Testis (tissue), 3 donors: ENCODE data around the gene ZNF584. TPM values are rescaled to one million over a fixed set of nuclear protein-coding genes. Genes with fewer than 3 reads are reported as not detected.
"Not testable (repeated sequence)": the region's sequence is repeated elsewhere in the genome, so short reads cannot be mapped to it uniquely, and the experiment has no call there.

Source experiments
- DNase-seq: peaks from one replicate; pipeline ENCODE4 v3.0.0-alpha.2; 2019
- H3K27ac ChIP-seq, 2 donors: fragments of 200-600 bp; sonication (generic); one replicate each; pipeline ENCODE4 v1.5.1; 2019
- H3K27me3 ChIP-seq: fragments of 200-600 bp; sonication (generic); one replicate; pipeline ENCODE4 v1.5.1; 2019
- H3K36me3 ChIP-seq: fragments of 200-600 bp; sonication (generic); one replicate; pipeline ENCODE4 v1.5.1; 2017; ENCODE audit warnings: low read depth; ENCODE audit errors: missing control alignments
- H3K4me1 ChIP-seq: fragments of 200-600 bp; sonication (generic); one replicate; pipeline ENCODE4 v1.5.1; 2019
- H3K4me3 ChIP-seq, 2 donors: fragments of 200-600 bp; sonication (generic); one replicate each; pipeline ENCODE4 v1.5.1; 2017 to 2019
- H3K9me3 ChIP-seq: fragments of 200-600 bp; sonication (generic); one replicate; pipeline ENCODE4 v1.5.1; 2017
- CTCF ChIP-seq, 3 experiments: fragments of 450-650 bp in 2 of 3; fragments of 200-600 bp in 1 of 3; sonication (generic) in 1 of 3; IDR thresholded peaks; one replicate each; pipeline ENCODE4 v1.5.1; 2016 to 2019; ENCODE audit warnings: antibody characterized with exemption in 3 of 3, mild to moderate bottlenecking in 2 of 3, moderate library complexity in 1 of 3
- POLR2A ChIP-seq: fragments of 450-650 bp; IDR thresholded peaks from one replicate; pipeline ENCODE4 v1.6.1; 2017; ENCODE audit warnings: antibody characterized with exemption, mild to moderate bottlenecking, moderate library complexity
- WGBS, 2 donors: methylation state at CpG; one replicate each; pipeline ENCODE4 v1.1.5; 2018; 5-methylcytosine and 5-hydroxymethylcytosine counted together
- intact Hi-C: fragments of 100-400 bp; cut with DNase I; formaldehyde crosslinking; loops from one replicate; pipeline ENCODE4 v1.15.1; 2023; ENCODE audit warnings: low total_unique reads
- polyA plus RNA-seq: library from polyadenylated mRNA; stranded (reverse); fragments of 350-450 nt; fragmentation: Illumina TruSeq; extraction: RNeasy Lipid Tissue Mini Kit (QIAGEN cat#74804); gene quantifications from one replicate; pipeline ENCODE4 v1.2.3, GENCODE V29; 2014; ENCODE audit warnings: low read depth, low replicate concordance; ENCODE audit not compliant: insufficient read depth
- total RNA-seq, 2 donors: library from RNA; depleted of rRNA; stranded (reverse); fragments of >200 nt; gene quantifications; one replicate each; pipeline ENCODE4 v1.2.3, GENCODE V29; 2016

Gene ZNF584
- total and polyA plus RNA-seq, 3 donors from 2014 or later = 10.4 to 33.9 (median 22.1) TPM

DNA sequence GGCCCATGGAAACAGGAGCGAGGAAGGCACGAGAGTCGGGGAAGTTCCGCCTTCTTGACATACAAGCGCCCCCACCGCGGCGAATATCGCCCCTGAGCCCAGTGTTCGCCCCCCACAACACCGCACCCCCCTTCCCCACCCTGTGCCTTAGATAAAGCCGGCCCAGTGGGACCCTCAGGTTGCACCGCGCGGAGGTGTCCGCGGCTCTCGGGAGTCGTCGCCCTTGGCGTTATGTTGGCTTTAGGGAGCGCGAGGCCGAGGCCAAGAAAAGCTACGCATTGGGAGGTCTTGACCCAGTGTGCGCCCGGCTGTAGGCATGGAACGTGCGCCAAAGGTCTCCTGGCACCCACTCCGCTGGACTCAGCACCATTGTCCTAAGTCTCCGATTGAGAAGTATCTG is 32.1 kb downstream of the ZNF584 start:
- Histone ChIP-seq H3K36me3 (no peaks in the 10 kb centered on the region), H3K27ac (peak overlapping the region; percentile 53 to 87), H3K9me3 (no peaks in the 10 kb centered on the region), H3K4me3 (peak overlapping the region; percentile 72 to 82), H3K4me1 (peaks cover 7% of the 10 kb centered on the region), H3K27me3 (no peaks in the 10 kb centered on the region)
- intact Hi-C loops = no loop called here
- DNase-seq = no peak
- TF ChIP-seq POLR2A (no peak), CTCF (IDR thresholded peaks at IDR 0.05) (no peak)
- WGBS, 2 donors = 9 to 11% methylated on average over 5 to 31 of the region's 31 CpGs

DNA sequence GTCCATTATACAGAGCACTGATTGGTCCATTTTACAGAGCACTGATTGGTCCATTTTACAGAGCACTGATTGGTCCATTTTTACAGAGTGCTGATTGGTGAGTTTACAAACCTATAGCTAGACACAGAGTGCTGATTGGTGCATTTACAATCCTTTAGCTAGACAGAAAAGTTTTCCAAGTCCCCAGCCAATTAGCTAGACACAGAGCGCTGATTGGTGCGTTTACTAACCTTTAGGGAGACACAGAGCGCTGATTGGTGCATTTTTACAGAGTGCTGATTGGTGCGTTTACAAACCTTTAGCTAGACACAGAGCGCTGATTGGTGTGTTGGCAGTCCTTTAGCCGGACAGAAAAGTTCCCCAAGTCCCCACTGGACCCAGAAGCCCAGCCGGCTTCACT is 34.5 kb downstream of the ZNF584 start:
- H3K36me3 ChIP-seq, H3K9me3 ChIP-seq, DNase-seq, H3K27me3 ChIP-seq, H3K4me1 ChIP-seq, H3K27ac ChIP-seq, H3K4me3 ChIP-seq, intact Hi-C loops: not testable (repeated sequence)
- WGBS, 2 donors = 84 to 85% methylated on average over 7 of the region's 7 CpGs

DNA sequence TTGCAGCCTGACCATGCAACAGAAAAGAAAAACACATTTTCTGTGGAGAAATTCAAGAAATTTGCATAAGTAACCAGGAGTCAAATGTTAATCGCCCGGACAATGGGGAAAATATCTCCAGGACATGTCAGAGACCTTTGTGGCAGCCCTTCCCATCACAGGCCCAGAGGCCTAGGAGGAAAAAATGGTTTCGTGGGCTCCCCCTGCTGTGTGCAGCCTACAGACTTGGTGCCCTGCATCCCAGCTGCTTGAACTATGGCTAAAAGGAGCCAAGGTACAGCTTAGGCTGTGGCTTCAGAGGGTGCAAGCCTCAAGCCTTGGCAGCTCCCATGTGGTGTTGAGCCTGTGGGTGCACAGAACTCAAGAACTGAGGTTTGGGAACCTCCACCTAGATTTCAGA is 40.4 kb downstream of the ZNF584 start:
- H3K27me3 ChIP-seq, H3K4me1 ChIP-seq, H3K9me3 ChIP-seq, H3K4me3 ChIP-seq, intact Hi-C loops, H3K36me3 ChIP-seq, DNase-seq, H3K27ac ChIP-seq: not testable (repeated sequence)
- WGBS, 2 donors = 77 to 79% methylated on average over 3 of the region's 3 CpGs

DNA sequence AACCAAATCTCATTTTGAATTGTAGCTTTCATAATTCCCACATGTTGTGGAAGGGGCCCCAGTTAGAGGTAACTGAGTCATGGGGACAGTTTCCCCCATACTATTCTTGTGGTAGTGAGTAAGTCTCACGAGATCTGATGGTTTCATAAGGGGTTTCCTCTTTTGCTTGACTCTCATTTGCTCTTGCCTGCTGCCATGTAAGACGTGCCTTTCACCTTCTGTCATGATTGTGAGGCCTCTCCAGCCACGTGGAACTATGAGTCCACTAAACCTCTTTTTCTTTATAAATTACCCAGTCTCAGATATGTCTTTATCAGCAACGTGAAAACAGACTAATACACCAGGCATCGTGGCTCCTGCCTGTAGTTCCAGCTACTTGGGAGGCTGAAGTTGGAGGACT is 41.5 kb downstream of the ZNF584 start:
- H3K27me3 ChIP-seq, H3K27ac ChIP-seq, H3K9me3 ChIP-seq, H3K4me1 ChIP-seq, H3K4me3 ChIP-seq, DNase-seq, H3K36me3 ChIP-seq, intact Hi-C loops: not testable (repeated sequence)
- 65 to 70% methylated on average over 5 of the region's 5 CpGs for WGBS, 2 donors

GRCh38 chr19:58450856-58451357 is 42.5 kb downstream of the ZNF584 start:
- DNase-seq = no peak
- 4 to 5% methylated on average over 11 of the region's 11 CpGs for WGBS, 2 donors
- Histone ChIP-seq H3K4me3 (peak overlapping the region; percentile 81 to 90), H3K27me3 (no peaks in the 10 kb centered on the region), H3K27ac (no peak overlapping the region), H3K9me3 (no peaks in the 10 kb centered on the region), H3K4me1 (no peaks in the 10 kb centered on the region), H3K36me3 (no peaks in the 10 kb centered on the region)
- intact Hi-C loops = no loop called here
- no peak for TF ChIP-seq CTCF (IDR thresholded peaks at IDR 0.05)
- TF ChIP-seq POLR2A = no peak

GRCh38 chr19:58451358-58452101 is 43.1 kb downstream of the ZNF584 start, which contains the start of gene ZNF324B:
ZNF324B (plus strand) TSS chr19:58451622; CDS start chr19:58453702, 2,080 bp downstream.
- intact Hi-C loops = no loop called here
- Histone ChIP-seq H3K4me1 (no peaks in the 10 kb centered on the region), H3K4me3 (peak within 1 kb of the TSS; percentile 81 to 90), H3K27ac (peak within 1 kb of the TSS in 1 of 2 donors; percentile 45), H3K9me3 (no peaks in the 10 kb centered on the region), H3K27me3 (no peaks in the 10 kb centered on the region), H3K36me3 (no peaks in the 10 kb centered on the region)
- DNase-seq = peak; percentile 99
- no peak for TF ChIP-seq POLR2A
- TF ChIP-seq CTCF (IDR thresholded peaks at IDR 0.05) = no peak
- 0% methylated on average over 5 to 54 of the region's 79 CpGs for WGBS, 2 donors
